GM12874 (cell line): ENCODE data around the gene KRTAP10-3.

Experiments used
- TF ChIP-seq, protein P1 (sequence below): IDR thresholded peaks from 2 replicates; pipeline ENCODE4 v1.5.1; 2011; ENCODE audit warnings: low read depth, mild to moderate bottlenecking, control low read depth, low read length, moderate library complexity; ENCODE audit not compliant: insufficient read depth

Gene KRTAP10-3

DNA sequence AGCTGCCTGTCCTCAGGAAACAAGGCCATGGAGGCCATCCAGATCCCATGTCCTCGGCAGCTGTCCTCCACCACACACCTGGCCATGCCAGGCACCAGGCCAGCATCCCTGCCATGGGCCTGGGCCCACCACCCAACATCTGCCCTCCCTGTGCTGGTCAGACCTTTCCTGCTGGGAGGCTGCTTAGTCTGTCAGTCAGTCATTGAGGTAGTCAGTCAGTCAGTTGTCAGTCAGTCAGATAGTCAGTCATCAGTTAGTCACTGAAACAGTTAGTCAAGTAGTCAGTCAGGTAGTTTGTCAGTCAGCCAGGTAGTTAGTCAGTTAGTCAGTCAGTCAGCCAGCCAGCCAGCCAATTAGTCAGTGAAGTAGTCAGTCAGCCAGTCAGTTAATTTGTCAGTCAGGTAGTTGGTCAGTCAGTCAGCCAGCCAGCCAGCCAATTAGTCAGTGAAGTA lies 35.8 kb downstream of the KRTAP10-3 start:
- TF ChIP-seq, protein P1, sequence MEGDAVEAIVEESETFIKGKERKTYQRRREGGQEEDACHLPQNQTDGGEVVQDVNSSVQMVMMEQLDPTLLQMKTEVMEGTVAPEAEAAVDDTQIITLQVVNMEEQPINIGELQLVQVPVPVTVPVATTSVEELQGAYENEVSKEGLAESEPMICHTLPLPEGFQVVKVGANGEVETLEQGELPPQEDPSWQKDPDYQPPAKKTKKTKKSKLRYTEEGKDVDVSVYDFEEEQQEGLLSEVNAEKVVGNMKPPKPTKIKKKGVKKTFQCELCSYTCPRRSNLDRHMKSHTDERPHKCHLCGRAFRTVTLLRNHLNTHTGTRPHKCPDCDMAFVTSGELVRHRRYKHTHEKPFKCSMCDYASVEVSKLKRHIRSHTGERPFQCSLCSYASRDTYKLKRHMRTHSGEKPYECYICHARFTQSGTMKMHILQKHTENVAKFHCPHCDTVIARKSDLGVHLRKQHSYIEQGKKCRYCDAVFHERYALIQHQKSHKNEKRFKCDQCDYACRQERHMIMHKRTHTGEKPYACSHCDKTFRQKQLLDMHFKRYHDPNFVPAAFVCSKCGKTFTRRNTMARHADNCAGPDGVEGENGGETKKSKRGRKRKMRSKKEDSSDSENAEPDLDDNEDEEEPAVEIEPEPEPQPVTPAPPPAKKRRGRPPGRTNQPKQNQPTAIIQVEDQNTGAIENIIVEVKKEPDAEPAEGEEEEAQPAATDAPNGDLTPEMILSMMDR = no peak

DNA sequence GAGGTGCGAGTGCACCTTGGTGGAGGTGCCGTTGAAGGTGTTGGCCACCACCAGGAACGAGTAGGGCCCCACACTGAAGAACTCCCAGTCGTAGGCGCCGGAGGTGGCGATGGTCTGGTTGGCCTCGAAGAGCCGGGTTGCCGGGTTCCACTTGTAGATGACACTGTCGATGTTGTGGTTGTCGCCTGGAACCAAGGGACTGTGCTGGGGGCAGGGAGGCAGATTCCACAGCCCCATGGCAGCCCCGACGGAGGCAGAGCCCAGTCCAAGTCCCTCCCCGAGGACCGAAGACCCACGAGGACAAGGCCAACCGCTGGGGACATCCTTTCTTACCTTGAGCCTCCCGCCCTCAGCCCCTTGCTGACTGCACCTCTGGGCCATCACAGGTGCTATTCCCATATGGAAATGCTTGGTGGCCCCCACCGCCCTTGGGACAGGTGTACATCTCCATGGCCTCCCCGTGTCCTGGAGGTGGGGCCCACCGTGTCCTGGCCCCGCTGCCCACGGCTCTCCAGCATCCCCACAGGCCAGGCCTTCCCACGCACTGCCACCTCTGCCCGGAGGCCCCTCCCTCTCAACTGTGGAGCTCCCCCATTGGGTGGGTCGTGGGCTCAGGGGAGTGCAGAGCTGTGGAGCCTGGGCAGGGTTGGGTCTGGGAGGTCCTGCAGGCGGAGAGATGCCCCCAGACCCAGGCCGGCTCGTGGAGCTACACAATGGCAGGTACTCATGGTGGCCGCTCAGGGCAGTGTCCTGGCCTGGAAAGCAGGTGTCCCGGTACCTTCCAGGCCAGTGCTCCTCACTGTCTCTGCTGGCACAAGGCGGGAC lies 36.5 kb downstream of the KRTAP10-3 start:
- TF ChIP-seq, protein P1 = no peak

DNA sequence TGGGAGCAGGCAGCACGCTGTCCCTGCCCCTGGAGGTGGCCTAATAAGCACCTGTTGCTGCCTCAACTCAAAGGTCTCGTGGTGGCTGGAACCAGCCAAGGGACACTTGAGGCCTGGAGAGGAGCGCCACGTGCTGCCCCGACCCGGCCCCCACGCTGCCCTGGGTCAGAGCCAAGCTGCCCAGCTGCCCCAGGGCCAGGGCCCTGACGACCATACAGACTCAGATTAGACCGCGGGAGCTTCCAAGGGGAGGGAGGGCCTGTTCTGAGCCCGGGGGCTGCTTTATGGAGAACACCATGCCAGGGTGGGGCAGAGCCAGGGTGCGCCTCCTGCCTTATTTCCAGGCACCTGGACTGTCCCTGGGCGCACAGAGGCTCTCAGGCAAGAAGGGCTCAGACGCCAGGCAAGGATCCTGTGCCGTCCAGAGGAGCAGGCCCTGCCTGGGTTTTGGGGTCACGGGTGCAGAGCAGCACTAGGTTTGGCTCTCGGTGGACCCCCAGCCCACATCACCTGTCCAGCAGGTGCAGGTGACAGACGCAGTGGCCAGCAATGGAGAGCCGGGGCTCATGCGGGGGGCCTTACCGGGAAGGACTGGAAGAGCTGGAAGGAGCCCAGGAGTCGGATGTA lies 37.2 kb downstream of the KRTAP10-3 start:
- TF ChIP-seq, protein P1 = no peak

DNA sequence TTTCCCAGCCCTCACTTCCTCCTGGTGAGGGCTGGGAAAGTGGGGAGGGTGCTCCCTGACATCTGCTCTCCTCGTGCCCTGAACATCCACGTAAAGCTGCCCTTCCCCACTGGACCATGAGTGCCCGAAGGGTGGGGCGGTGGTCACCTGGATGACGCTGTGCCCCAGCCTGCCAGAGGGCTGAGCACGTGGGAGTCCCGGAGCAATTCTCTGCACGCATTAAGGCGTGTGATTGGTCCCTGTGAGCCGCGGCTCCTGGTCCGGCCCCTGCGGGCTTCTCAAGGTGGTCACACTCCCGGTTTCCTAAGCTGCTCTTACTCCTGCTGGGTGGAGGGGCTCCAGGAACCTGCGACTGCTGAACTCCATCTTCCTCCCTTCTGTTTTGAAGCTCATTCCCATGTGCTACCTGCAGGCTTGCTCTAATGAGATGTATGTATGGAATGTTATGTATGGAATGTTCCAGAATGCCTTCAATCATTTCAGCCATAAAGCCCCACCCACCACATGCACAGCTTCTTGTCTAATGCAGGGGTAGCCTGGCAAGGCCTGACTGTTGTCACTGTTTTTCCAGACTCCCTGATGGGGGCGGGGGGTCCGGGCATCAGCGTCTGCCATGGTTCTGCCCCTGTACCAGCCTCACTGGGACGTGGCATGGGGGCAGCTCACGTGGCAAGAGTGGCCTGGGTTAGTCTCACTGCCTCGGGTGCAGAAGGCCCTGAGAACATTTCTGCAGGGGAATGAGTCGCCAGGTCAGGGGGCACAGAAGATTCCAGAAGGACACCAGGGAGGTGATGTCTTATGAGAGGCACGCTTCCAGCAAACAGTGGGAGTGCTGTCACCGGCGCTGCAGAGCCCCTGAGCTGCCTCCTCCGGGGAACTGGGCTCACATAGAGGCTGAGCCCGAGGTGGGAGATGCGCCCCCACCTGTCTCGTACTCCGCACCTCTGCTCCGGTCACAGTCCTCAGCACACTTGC lies 38.0 kb downstream of the KRTAP10-3 start:
- TF ChIP-seq, protein P1 = no peak

DNA sequence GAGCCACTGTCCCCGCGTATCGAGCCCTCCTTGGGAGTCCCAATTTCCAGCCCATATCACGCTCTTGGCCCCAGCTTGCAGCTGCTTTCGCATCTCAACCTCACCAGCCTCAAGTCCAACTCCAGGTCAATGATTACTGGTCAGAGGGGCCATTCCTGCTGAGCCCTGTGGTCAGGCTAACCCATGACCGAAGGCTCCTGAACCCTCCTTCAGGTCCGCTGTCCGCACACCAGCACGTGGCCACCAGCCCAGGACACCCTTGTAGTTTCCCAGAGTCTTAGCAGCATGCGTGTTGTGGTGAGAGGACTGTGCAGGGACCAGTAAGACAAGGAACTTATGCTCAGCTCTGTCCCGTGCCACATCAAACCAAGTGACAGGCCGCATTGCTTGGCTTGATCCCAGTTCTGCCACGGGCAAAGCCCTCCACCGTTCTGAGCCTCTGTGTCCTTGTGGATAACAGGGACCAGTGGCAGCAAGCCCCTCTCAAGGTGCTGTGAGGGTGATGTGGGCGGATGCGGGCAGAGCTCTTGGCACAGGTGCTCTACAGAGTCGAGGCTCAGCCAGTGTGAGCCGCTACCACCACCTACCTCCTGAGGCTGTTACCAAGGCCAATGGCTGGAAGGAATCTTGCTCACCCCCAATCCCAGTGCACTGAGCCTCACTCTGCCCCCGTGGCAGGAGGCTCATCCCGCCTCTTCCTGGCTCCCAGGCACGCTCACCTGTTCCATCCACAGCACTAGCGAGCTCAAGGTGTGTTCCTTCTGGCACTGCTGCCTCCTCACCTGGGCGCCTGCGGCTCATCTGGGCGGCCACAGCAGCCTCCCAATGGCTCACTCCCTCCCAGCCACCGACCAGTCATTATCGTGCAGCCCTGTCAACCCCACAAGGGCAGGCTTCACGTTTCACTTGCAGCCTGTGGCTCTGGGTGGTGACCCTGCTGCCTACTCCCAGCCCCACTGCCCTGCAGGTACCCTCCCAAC lies 39.0 kb downstream of the KRTAP10-3 start:
- TF ChIP-seq, protein P1 = no peak

GRCh38 chr21:44518686-44519085 lies 39.9 kb downstream of the KRTAP10-3 start:
- TF ChIP-seq, protein P1 = no peak
